ENCODE data around the gene MTMR12. TPM values are rescaled to one million over a fixed set of nuclear protein-coding genes. Genes with fewer than 3 reads are reported as not detected.

Gene MTMR12
- total and polyA plus RNA-seq, 2 of the 13 experiments (the other 11 are each of a cell fraction or from before 2014, with no cell fraction given): 23.4 to 36.6 TPM

GRCh38 chr5:32202394-32202793 is 110.3 kb downstream of the MTMR12 start:
- WGBS (ENCODE audit: low lambda C conversion rate): 91% methylated on average over 2 of the region's 2 CpGs
- no TSS peak for BruUV-seq (replicated peaks)
- H3K4me3 ChIP-seq (replicated peaks in 1 of 3; ENCODE audit: insufficient read depth in 1 of 3, low read depth in 2 of 3, low read length in 3 of 3): no peak overlapping the region
- POLR2A ChIA-PET: no interaction called here
- no peak for FAIRE-seq
- H3K27me3 ChIP-seq (ENCODE audit: control insufficient read depth in 1 of 2, insufficient read depth in 2 of 2, low read length in 2 of 2): no peaks in the 10 kb centered on the region
- CTCF ChIA-PET (ENCODE audit: low intra/inter-chr PET ratio, low total read pairs): no interaction called here
- in situ Hi-C loops (cut with HindIII; ENCODE audit: extremely low pct_ligation_motif_present, low pct_unique_long_range_greater_than_20kb): no loop called here
- H3K79me2 ChIP-seq (ENCODE audit: insufficient read depth, low read length): no peaks in the 10 kb centered on the region
- H4K20me1 ChIP-seq (ENCODE audit: insufficient read depth, low read length): no peaks in the 10 kb centered on the region
- ATAC-seq: no peak
- no peak overlapping the region for H2AFZ ChIP-seq (ENCODE audit: low read length)
- no peaks in the 10 kb centered on the region for H3K36me3 ChIP-seq (replicated peaks in 1 of 2; ENCODE audit: control insufficient read depth in 1 of 2, insufficient read depth in 2 of 2, low read length in 2 of 2)
- H3K9me3 ChIP-seq (ENCODE audit: low read length): no peaks in the 10 kb centered on the region
- peaks cover 48% of the 10 kb centered on the region for H3K4me1 ChIP-seq (ENCODE audit: insufficient read depth, low read length)
- H3K27ac ChIP-seq (ENCODE audit: extremely low read length, insufficient read depth, low read length): no peak overlapping the region
- intact Hi-C loops (cut with micrococcal nuclease; ENCODE audit: unreplicated experiment): no loop called here
- H3K9ac ChIP-seq (ENCODE audit: insufficient read depth, low read depth, low read length): no peak overlapping the region
- DNase-seq (ENCODE audit: low spot score): no peak
- no peak overlapping the region for H3K4me2 ChIP-seq (ENCODE audit: low read depth, low read length)
- TF ChIP-seq ZGPAT (CRISPR knock-in tag; IDR thresholded peaks at IDR 0.05): no peak
- no peak for TF ChIP-seq REST (IDR thresholded peaks at IDR 0.05; ENCODE audit: borderline replicate concordance in 1 of 2, low read depth in 1 of 2, low read length in 2 of 2)
- no peak for TF ChIP-seq ZNF672 (CRISPR knock-in tag; IDR thresholded peaks at IDR 0.05)
- TF ChIP-seq ZNF124 (CRISPR knock-in tag; IDR thresholded peaks at IDR 0.05): no peak
- TF ChIP-seq PAWR (CRISPR knock-in tag; IDR thresholded peaks at IDR 0.05; ENCODE audit: borderline replicate concordance): no peak
- TF ChIP-seq ZNF589 (CRISPR knock-in tag; conservative IDR thresholded peaks at IDR 0.05): no peak
- TF ChIP-seq TRAFD1 (CRISPR knock-in tag; IDR thresholded peaks at IDR 0.05; ENCODE audit: borderline replicate concordance): no peak
- no peak for TF ChIP-seq TCF7 (IDR thresholded peaks at IDR 0.05; ENCODE audit: low read depth)
- TF ChIP-seq BORCS8-MEF2B (CRISPR knock-in tag; IDR thresholded peaks at IDR 0.05): no peak
- TF ChIP-seq ZNF607 (CRISPR knock-in tag; IDR thresholded peaks at IDR 0.05; ENCODE audit: borderline replicate concordance): no peak
- no peak for TF ChIP-seq ZNF333 (CRISPR knock-in tag; IDR thresholded peaks at IDR 0.05; ENCODE audit: borderline replicate concordance)
- TF ChIP-seq HIVEP1 (CRISPR knock-in tag; IDR thresholded peaks at IDR 0.05): no peak
- TF ChIP-seq CHD4 (IDR thresholded peaks at IDR 0.05; ENCODE audit: borderline replicate concordance, low read length): no peak
- no peak for TF ChIP-seq ZNF709 (CRISPR knock-in tag; IDR thresholded peaks at IDR 0.05)

Data from HepG2 (cell line).